PC-9 (cell line): ENCODE results near the gene CILP2. TPM values are rescaled to one million over a fixed set of nuclear protein-coding genes. Genes with fewer than 3 reads are reported as not detected.

Experiments
- BruUV-seq: library from RNA; stranded (reverse); fragments of 400-500 nt; replicated peaks from 2 replicates; lab custom pipeline; 2021; lab: Mats Ljungman, UMichigan
- CTCF ChIA-PET: fragments of 300-600 bp; sonication (Branson Sonifier 250); formaldehyde crosslinking; loops from one replicate; lab custom pipeline; 2022; ENCODE audit warnings: antibody characterized with exemption; lab: Charles Lee
- POLR2A ChIA-PET: fragments of 300-600 bp; sonication (Branson Sonifier 250); formaldehyde crosslinking; loops from one replicate; lab custom pipeline; 2022; ENCODE audit warnings: antibody characterized with exemption; ENCODE audit not compliant: unreplicated experiment; lab: Charles Lee
- DNase-seq, 2 experiments: peaks; one replicate each; pipeline versions ENCODE4 v3.0.0 to v3.0.0-alpha.2; 2015 to 2022; ENCODE audit warnings: mixed read lengths in 1 of 2
- H2AFZ ChIP-seq: fragments of 200-600 bp; sonication (generic); 2 replicates; pipeline ENCODE4 v1.8.1; 2017; ENCODE audit warnings: antibody characterized with exemption
- H3F3A ChIP-seq: fragments of 200-600 bp; sonication (generic); 2 replicates; pipeline ENCODE4 v1.8.1; 2017; ENCODE audit warnings: antibody characterized with exemption, mild to moderate bottlenecking, low read depth; ENCODE audit not compliant: insufficient read depth
- H3K27ac ChIP-seq: fragments of 200-600 bp; sonication (generic); 2 replicates; pipeline ENCODE4 v1.6.1; 2016; ENCODE audit warnings: mixed run types
- H3K27me3 ChIP-seq: fragments of 200-600 bp; sonication (generic); 2 replicates; pipeline ENCODE4 v1.6.1; 2016; ENCODE audit warnings: low read depth, mixed run types; ENCODE audit not compliant: insufficient read depth
- H3K36me3 ChIP-seq: fragments of 200-600 bp; sonication (generic); 2 replicates; pipeline ENCODE4 v1.6.1; 2016; ENCODE audit warnings: low read depth, mixed run types
- H3K4me1 ChIP-seq: fragments of 200-600 bp; sonication (generic); replicated peaks from 2 replicates; pipeline ENCODE4 v1.6.1; 2016; ENCODE audit warnings: mixed run types; ENCODE audit not compliant: insufficient read depth
- H3K4me2 ChIP-seq: fragments of 200-600 bp; sonication (generic); 2 replicates; pipeline ENCODE4 v1.6.1; 2017; ENCODE audit warnings: mixed run types
- H3K4me3 ChIP-seq: fragments of 200-600 bp; sonication (generic); 2 replicates; pipeline ENCODE4 v1.6.1; 2016; ENCODE audit warnings: mixed run types
- H3K79me2 ChIP-seq: fragments of 200-600 bp; sonication (generic); 2 replicates; pipeline ENCODE4 v1.6.1; 2017; ENCODE audit warnings: low read depth, mixed run types
- H3K9me2 ChIP-seq: fragments of 200-600 bp; sonication (generic); 2 replicates; pipeline ENCODE4 v1.8.1; 2017; ENCODE audit warnings: mild to moderate bottlenecking; ENCODE audit not compliant: insufficient read depth
- H3K9me3 ChIP-seq: fragments of 200-600 bp; sonication (generic); 2 replicates; pipeline ENCODE4 v1.8.1; 2016; ENCODE audit warnings: low read depth; ENCODE audit not compliant: insufficient read depth
- H4K20me1 ChIP-seq: fragments of 200-600 bp; sonication (generic); 2 replicates; pipeline ENCODE4 v1.8.1; 2017; ENCODE audit not compliant: insufficient read depth
- EZH2 ChIP-seq: fragments of 200-600 bp; sonication (generic); IDR thresholded peaks from 2 replicates; pipeline ENCODE4 v1.8.0; 2017; ENCODE audit warnings: antibody characterized with exemption, low read depth
- intact Hi-C: fragments of 100-400 bp; cut with micrococcal nuclease; formaldehyde crosslinking; loops from one replicate; pipeline ENCODE4 v1.10.0; 2022; ENCODE audit not compliant: unreplicated experiment
- total RNA-seq: library from RNA; stranded (reverse); gene quantifications from 2 replicates; pipeline ENCODE4 v1.2.3, GENCODE V29; 2021
- TF ChIP-seq, protein P1 (sequence below): fragments of 200-600 bp; sonication (generic); conservative IDR thresholded peaks from 2 replicates; pipeline ENCODE4 v1.6.1; 2017; ENCODE audit warnings: mixed run types, antibody characterized with exemption, mild to moderate bottlenecking, moderate library complexity

CILP2 gene
- total RNA-seq, 1 experiment from 2014 or later = 1.1 TPM

- Histone ChIP-seq H3K27me3 (no peaks in the 10 kb centered on the region), H3K4me3 (no peak overlapping the region), H3K4me1 (peaks cover 10% of the 10 kb centered on the region), H2AFZ (no peak overlapping the region), H3K79me2 (peaks cover 24% of the 10 kb centered on the region), H3K9me2 (no peaks in the 10 kb centered on the region), H3K4me2 (no peak overlapping the region), H3F3A (peaks cover 38% of the 10 kb centered on the region; the same call in 1 of the 2 replicates), H4K20me1 (no peaks in the 10 kb centered on the region), H3K27ac (no peak overlapping the region), H3K36me3 (no peaks in the 10 kb centered on the region), H3K9me3 (no peaks in the 10 kb centered on the region)
- TF ChIP-seq, protein P1, sequence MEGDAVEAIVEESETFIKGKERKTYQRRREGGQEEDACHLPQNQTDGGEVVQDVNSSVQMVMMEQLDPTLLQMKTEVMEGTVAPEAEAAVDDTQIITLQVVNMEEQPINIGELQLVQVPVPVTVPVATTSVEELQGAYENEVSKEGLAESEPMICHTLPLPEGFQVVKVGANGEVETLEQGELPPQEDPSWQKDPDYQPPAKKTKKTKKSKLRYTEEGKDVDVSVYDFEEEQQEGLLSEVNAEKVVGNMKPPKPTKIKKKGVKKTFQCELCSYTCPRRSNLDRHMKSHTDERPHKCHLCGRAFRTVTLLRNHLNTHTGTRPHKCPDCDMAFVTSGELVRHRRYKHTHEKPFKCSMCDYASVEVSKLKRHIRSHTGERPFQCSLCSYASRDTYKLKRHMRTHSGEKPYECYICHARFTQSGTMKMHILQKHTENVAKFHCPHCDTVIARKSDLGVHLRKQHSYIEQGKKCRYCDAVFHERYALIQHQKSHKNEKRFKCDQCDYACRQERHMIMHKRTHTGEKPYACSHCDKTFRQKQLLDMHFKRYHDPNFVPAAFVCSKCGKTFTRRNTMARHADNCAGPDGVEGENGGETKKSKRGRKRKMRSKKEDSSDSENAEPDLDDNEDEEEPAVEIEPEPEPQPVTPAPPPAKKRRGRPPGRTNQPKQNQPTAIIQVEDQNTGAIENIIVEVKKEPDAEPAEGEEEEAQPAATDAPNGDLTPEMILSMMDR = no peak
- no peak for TF ChIP-seq EZH2
- no peak for DNase-seq
- POLR2A ChIA-PET = no interaction called here
- BruUV-seq = no TSS peak
- intact Hi-C loops = no loop called here
- CTCF ChIA-PET = interaction anchor here (0.7 kb wide), 1 partner anchor 40 kb away, joined by 3 read pairs; no protein-coding TSS in a partner anchor
These were observed 24.4 kb upstream of the CILP2 start for GRCh38 chr19:19513682-19514081.

DNA sequence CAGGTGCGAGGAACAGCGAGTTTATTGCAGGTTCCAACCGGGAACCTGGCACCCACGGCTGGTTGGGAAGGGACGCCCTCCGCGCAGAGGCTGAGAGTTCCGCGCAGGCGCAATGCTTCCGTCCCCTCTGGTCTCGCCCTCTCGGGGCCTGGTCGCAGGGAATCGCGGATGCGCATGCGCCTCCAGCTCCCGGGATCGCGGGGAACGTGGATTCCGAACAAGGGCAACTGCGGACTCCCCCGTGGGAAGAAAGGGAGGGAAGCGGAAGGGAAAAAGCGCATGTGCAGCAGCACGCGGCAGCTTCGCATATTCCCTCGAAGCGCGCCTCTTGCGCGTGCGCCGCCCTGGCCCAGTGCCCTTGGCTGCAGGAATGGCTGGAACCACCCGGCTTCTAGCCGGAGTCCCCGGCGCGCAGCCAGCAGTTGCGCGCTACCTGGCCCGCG lies 23.8 kb upstream of the CILP2 start:
- POLR2A ChIA-PET = no interaction called here
- intact Hi-C loops = no loop called here
- H3K27ac ChIP-seq = no peak overlapping the region
- H3K4me1 ChIP-seq = peaks cover 10% of the 10 kb centered on the region
- peaks cover 4% of the 10 kb centered on the region; the same call in 1 of the 2 replicates for H4K20me1 ChIP-seq
- TF ChIP-seq EZH2 = no peak
- TF ChIP-seq, protein P1 = no peak
- no peak overlapping the region for H2AFZ ChIP-seq
- peaks cover 30% of the 10 kb centered on the region for H3K79me2 ChIP-seq
- H3K4me3 ChIP-seq = no peak overlapping the region
- H3K4me2 ChIP-seq = no peak overlapping the region
- no peaks in the 10 kb centered on the region for H3K9me2 ChIP-seq
- H3K27me3 ChIP-seq = no peaks in the 10 kb centered on the region
- H3K9me3 ChIP-seq = no peaks in the 10 kb centered on the region
- CTCF ChIA-PET = interaction anchor here (0.7 kb wide), 1 partner anchor 40 kb away, joined by 3 read pairs; no protein-coding TSS in a partner anchor
- H3K36me3 ChIP-seq = no peaks in the 10 kb centered on the region
- no peak for DNase-seq
- peaks cover 38% of the 10 kb centered on the region; the same call in 1 of the 2 replicates for H3F3A ChIP-seq
- BruUV-seq = no TSS peak

GRCh38 chr19:19514881-19515641 lies 23.0 kb upstream of the CILP2 start, which contains the start of gene TSSK6:
Gene TSSK6, minus strand, starts transcription at chr19:19515548. Its CDS starts 121 bp downstream, at chr19:19515427.
- Histone ChIP-seq H2AFZ (peak within 1 kb of the TSS; percentile 97), H4K20me1 (peaks cover 6% of the 10 kb centered on the region; the same call in 1 of the 2 replicates), H3K4me3 (peak within 1 kb of the TSS; percentile 98), H3K27ac (peak within 1 kb of the TSS; percentile 59), H3K36me3 (no peaks in the 10 kb centered on the region), H3K4me1 (peaks cover 10% of the 10 kb centered on the region), H3K79me2 (peaks cover 36% of the 10 kb centered on the region), H3K9me2 (no peaks in the 10 kb centered on the region), H3K9me3 (no peaks in the 10 kb centered on the region), H3K27me3 (no peaks in the 10 kb centered on the region), H3K4me2 (peak within 1 kb of the TSS; percentile 84), H3F3A (peaks cover 31% of the 10 kb centered on the region; the same call in 1 of the 2 replicates)
- intact Hi-C loops = no loop called here
- no peak for DNase-seq
- POLR2A ChIA-PET = no interaction called here
- no peak for TF ChIP-seq EZH2
- TF ChIP-seq, protein P1 = no peak
- CTCF ChIA-PET = interaction anchor here (0.6 kb wide), 1 partner anchor 350 kb away, joined by 4 read pairs; the partner anchor contains the start of gene ZNF253
- BruUV-seq = no TSS peak
